NOMO-1 treated with dmso at 0.1 percent for 144 hours (cell line): Measurements from ENCODE around the gene ANKS1B.
"Not testable (repeated sequence)": the region's sequence is repeated elsewhere in the genome, so short reads cannot be mapped to it uniquely, and the experiment has no call there.

Experiments used
- DNase-seq: peaks from one replicate; lab custom pipeline; 2025; ENCODE audit not compliant: unreplicated experiment; lab: John Stamatoyannopoulos, UW

Gene ANKS1B

DNA sequence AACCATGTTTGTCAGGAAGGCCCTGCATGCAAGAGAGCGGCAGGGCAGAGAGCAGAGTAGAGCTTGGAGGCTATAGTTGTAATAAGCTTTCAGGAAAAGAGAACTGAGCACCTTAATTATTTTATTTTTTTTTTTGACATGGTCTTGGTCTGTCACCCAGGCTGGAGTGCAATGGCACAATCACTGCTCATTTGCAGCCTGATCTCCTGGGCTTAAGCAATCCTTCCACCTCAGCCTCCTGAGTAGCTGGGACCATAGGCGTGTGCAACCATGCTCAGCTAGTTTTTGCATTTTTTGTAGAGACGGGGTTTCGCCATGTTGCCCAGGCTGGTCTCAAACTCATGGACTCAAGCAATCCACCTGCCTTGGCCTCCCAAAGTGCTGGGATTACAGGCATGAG, 950.5 kb downstream of the ANKS1B start:
- not testable (repeated sequence) for DNase-seq

DNA sequence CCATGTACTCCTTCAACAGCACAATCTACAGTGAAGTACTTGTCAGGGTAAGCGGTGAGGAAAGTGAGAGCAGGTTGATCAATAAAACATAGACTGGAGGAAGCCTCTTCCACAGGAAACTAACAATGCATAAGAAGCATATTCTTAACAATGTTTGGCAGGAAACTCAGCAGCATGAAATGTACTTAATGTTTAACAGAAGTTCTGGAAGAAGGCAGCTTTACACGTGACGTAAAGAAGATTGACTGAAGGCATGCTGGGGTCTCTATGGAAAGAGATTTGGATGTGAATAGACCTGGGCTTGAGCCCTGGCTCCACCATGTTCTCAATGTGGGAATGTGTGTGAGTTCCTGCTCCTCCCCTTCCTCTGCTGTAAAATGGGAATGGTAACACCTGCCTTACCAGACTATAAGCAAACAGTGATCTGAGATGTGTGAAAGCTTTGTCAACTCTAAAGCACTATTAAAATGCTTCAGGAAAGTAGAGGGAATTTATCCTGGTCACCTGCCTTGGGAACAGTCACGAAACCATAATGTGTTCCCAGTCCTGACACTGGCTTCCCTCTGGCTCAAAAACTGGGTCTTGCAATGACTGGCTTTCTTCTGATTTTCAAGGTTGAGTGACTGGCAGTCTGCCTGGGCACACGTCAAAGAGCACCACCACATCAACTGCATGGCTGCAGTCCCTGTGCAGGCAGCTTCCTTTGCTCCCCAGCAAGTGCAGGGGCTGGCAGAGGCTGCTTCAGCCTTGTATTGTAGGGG, 955.0 kb downstream of the ANKS1B start:
- DNase-seq = no peak

DNA sequence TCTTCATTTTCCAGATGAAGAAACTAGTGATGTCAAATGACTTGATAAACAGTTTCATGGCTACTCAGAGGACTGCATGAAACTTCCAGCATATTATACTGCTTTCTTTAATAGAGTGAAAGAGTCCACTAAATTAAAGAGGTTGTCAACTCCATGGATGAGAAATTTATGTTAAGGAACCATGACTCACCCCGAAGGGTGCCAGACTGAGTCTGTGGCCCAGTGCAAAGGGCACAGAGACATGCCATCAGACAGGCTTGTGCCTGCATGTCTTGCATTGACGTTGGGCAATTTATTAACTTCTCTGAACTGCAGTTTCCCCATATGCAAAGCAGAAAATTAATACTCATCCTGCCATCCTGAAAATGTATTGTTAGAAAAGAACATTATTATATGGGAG, 957.3 kb downstream of the ANKS1B start:
- DNase-seq = no peak

DNA sequence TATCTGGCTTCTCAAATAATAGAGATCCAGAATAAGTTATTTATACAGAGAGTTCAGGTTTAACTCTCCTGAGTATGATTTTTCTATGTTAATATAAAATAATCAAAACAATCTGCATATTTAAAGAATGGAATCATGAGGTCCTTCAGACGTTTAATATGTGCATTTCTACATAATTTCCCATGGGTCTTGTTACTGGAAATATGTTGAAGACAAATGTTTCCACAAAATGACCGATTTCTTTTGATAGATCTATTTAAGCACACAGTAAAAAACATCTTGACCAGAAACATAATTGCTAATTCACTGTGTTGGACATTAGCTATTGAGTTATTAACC, 957.7 kb downstream of the ANKS1B start:
- DNase-seq = no peak

DNA sequence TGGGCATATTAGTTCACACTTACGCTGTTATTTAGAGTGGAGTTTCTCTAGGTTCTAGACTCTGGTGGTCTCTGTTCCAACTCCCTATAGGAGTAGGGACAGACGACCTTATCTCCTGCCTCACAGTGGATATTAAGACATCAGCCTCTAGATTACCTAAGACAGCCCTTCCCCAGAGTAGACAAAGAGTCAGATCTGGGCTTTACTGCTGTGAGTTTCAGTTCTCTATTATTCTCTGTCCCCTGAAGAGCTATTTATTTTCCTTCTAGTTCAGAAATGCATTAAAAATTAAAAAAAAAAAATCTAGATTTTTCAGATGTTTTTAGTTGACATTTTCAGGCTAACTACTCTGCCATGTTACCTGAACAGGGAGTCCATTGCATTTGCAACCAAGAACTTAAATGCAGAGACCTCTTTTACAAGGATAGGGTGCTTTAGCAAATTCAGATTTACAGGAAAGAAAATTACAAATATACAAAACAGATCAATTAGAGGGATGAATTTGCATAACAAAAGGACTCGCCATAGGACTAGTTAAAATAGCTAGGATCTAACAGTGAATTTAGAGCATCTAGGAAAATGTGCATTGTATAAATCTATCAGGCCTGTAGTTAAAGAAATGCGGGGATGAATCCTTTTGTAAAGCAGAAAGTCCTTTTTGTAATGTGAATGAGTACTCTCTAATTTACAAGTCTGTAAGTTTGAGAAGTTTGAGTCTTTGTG, 958.2 kb downstream of the ANKS1B start:
- peak; percentile 41 for DNase-seq

DNA sequence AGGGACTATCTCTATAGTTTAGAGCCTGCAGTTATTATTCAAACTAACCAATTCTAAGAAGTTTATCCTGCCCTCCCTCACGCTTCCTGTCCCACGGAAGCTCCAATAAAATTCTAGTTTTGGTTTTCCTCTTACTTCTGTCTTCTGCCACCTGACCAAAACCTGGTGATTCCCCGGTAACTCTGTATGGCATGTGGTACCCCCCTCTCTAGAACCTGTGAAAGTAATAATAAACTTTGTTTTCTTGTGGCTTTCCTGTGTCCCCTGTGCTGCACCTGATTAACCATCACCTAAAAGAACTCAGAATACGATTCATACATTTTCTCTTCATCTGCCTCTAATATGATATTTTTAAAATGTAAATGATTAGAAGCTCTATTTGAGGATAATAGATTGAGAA, 959.9 kb downstream of the ANKS1B start:
- DNase-seq = no peak

DNA sequence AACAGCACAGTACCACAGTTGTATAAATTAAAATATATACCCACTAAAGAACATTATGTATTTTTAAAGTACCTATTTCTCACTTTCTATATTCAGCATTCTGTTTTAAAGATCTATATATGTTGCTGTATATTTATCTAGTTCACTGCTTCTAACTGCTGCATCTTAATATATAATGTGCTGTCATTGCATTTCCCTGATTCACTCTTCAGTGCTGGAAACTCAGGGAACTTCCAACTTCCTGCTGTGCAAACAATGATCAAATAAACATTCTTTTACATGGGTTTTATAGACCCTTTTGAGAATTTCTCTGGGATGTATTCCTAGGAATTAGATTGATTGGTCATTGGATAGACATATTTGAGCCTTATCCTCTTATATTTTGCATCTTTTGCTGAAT, 960.5 kb downstream of the ANKS1B start:
- no peak for DNase-seq

DNA sequence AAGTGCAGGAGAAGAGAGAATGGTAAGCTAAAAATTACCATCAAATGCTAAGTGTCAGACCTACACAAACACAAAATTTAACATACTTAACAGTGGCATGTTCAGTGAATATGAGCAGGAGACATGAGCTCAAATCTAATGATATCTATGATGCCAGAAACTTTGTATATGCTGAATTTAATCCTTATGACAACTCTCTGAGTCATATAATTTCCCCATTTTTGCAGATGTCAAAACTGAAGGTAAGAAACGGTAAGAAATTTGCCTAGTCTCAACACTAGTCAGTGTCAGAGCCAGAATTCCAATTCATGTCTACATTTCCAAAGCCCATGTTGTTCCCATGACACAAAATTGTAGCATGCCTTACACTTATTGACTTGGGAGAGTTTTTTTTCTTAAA, 963.9 kb downstream of the ANKS1B start:
- no peak for DNase-seq

DNA sequence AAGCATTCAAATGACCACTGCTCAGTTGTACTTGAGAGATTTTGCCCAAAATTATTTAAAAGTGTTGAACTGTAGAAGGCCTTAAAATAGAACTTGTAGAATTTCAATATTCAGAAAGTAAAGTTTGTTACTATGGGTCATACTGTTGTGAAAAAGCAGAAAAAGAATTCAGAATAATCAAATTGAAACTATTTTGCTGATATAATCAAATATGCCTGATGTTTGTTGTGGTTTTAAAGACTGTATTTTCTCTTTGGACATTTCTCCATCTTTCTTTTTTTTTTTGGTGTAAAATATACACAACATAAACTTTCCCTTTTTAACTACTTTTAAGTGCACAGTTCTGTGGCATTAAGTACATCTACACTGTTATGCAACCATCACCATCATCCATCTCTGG, 964.9 kb downstream of the ANKS1B start:
- no peak for DNase-seq

DNA sequence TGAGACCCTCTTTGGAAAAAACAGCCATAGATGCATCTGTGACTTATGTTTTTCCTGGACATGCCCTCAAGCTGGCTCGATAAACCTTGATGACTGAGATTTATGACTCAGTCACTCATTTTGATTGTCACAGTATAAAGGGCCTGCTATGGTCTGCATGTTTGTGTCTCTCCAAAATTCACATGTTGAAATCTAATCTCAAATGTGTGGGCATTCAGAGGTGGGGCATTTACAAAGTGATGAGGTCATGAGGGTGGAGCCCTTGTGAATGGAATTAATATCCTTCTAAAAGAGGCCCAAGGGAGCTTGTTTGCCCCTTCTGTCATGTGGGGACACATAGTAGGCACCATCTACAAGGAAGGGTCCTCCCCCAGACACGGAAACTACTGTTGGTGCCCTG, 966.8 kb downstream of the ANKS1B start:
- no peak for DNase-seq

DNA sequence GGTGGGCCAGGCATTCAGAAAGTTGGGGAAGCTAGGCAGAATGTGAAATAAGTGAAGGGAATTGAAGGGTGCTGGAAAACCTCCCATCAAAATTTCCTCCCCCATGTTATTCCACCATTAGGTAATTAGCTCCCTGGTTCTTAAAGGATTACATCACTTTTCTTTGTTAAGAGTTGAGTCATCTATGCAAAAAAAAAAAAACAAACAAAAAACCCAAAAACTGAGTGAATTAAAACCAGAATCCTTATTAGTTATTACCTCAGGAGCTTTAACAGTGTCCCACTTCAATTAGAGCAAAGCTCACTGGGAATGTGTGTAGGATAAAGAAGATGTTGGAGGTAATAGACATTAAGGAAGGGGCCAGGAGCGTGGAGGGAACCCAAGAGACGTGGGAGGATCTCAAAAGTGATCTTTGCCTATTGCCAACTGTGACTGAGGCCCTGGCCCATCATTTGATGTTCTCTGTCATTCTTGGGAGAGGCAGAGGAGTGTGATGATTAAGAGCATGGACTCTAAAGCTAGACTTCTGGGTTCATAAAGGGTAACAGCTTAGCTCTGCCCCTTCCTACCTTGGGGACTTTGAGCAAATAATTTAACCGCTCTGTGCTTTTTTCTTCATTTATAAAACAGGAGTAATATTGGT, 975.0 kb downstream of the ANKS1B start:
- no peak for DNase-seq

DNA sequence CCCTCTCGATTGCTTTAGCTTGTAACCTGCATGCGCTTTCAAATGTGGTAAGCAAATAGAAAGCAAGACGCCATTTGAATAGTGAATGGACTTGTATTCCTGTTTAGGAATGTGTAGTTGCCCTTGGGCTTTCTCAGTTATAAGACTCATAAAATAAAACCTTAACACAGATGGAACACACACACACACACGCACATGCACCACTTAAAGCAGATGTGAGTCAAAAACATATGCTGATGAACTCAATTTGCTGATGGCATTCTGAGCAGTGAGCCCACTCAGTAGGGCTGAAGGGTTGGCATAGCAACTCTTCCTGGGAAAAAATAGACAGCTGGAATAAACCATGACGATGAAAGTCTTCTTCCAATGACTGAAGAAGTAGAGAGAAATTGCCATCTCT, 979.1 kb downstream of the ANKS1B start:
- DNase-seq = no peak

DNA sequence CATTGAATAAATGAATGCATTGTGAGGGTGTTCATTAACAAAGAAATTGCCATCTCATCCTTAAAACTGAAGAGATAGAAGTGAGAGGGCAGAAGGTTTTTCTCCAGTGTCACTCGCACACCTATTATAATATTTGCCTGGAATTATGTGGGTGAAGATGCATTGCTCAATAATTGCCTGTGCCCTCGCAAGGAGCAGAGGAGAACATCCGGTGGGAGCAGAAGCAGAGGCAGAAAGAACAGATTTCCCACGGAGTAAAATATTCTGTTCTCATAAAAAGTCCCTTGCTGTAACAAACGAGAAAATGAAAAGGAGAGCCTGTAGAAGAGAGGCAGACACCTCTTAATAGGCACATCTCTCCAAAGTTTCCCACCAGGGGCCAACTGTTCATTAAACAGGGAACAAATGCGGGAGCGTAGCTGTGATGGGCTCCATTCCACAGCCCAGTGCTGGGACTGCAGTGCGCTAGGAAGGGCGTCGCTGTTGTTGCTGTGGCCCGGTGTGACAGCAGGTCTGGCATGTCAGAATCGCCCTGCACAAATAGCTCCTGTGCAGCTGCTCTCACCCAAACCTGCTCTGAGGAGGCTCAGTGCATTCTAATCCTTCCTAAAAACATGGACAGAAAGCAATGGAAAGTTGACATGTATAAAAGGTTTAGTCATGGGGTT, 979.8 kb downstream of the ANKS1B start:
- no peak for DNase-seq

DNA sequence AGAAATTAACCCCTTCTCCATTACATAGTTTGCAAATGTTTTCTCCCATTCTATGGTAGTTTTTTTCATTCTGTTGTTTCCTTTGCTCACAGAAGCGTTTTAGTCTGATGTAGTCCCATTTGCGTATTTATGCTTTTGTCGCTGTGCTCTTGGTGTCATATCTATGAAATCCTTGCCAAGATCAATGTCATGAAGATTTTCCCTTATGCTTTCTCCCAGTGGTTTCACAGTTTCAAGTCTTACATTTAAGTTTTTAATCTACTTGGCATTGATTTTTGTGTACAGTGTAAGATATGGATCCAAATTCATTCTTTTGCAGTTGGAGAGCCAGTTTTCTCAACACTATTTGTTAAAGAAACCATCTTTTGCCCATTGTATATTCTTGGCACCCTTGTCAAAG, 982.0 kb downstream of the ANKS1B start:
- no peak for DNase-seq

DNA sequence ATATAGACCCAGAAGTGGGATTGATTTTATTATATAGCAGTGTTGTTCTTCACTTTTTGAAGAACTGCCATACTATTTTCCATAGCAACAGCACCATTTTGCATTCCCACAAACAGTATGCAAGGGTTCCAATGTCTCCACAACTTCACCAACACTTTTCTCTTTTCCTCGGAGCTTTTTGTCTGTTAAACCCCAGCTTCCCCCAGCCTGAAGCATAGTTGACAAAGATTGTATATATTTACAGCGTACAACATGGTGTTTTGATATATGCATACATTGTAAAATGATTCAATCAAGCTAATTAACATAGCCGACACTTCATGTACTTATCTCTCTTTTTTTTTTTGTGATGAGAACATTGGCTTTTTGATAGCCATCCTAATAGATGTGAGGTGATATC, 982.6 kb downstream of the ANKS1B start:
- no peak for DNase-seq

DNA sequence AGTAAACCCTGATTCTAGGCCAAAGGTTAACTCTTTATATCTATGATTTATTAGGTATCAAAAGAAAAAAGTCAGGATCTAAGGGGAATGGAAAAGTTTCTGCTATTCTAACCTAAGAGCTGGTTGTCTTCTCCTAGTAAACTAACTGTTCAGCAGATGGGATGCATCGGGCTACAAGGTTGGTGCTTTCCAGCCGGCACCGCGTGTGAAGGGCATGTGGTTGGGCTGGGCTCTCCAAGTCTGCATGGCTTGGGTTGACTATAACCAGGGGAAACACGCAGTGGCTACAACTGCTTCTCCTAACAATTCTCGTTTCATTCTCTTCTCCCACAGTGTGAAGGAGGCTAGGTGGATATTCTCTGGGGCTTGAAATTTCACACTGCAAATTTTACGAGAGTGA, 985.2 kb downstream of the ANKS1B start:
- no peak for DNase-seq

DNA sequence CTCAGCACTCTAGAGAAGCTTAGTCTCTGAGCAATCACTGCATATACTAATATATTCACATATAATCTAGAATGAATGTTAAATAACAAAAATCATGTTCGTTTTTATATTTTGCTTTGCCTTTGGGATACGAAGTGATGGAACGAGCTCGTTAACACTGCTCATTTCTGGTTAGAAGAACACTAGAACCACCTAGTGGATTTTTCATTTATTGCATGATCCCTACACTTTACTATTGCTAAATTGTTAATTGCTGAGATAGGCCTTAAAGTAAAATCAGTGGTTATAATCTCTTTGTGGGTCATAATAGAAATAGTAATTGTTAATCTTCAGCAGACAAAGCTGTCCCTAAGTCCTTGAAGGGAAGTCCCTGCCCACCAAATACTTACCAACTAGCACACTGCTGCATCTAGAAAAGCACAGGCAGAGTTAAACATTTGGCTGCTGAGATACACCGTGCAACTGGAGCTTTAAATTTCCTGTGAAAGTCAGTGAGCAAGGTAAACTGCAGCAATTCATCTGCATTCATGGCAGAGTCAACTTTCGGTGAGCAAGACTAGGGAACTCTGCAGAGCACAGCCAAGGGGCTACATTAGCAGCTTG, 985.9 kb downstream of the ANKS1B start:
- DNase-seq = no peak

DNA sequence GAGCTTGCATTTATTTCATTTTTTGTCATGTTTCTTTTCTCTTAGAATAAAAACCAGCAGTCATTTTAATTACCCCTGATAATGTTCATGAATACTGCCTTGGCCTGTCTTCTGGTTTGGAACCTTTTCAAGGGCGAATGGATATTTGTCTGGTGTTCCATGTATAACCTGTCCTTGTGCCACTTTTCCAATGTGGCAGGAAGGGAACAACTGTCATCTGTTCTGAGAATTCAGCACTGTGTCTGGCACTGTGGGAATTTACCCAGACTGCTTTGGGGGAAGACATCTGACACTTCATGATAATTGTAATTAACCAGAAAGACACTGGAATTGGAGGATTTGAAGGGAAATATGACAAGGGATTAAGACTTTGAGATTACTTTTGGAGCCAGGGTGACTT, 986.8 kb downstream of the ANKS1B start:
- DNase-seq = no peak

DNA sequence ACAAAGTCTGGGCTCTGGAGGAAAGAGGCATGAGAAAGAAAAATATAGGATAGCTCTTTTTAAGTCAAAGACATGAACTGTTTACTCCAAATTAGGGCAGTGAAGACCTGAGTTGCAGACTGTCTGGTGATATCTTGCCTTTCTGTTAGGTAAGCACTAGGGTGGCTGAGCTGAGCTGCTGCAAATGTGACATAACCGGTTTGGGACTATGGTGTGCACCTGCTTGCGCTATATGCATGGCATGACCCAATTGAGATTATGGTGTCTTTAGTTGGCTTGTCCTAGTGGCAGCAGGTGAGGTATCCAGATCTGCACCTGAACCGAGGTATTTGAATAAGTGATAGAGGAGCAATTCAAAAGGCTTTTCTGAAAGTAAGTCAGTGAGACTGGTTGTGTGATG, 994.1 kb downstream of the ANKS1B start:
- no peak for DNase-seq

DNA sequence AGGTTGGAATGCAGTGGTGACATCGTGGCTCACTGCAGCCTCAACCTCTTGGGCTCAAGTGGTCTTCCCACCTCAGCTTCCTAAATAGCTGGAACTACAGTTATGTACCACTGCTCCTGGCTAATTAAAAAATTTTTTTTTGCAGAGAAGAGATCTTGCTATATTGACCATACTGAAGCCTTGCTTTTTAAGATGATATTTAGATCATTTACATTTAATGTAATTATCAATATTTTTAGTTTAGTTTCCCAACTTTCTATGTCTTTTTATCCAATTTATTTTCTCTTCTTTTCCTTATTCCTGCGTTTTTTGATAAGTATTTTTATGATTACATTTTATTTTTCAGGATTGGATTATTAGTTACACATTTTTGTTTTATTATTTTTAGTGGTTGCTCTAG, 999.6 kb downstream of the ANKS1B start:
- DNase-seq = no peak

DNA sequence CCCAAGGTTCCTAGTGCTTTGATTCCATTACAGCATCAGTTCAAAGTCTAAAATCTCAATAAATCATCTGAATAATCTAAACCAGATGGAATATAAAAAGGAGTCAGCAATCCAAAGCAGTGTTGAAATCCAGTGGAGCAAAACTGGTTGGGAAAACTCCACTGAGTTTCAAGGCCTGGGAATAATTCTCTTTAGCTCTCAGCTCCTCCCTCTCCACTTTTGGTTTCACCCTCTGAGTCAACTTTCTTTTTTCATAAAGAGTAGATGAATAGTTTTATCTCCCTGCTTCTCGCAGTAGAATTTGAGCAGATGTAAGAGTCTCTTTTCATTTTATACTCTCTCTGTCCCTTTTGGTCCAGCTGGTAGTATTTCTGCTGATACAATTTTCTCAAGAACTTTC, 1001.1 kb downstream of the ANKS1B start:
- no peak for DNase-seq
